GM12892 (cell line): Measurements from ENCODE around the gene KHDC3L. TPM values are rescaled to one million over a fixed set of nuclear protein-coding genes. Genes with fewer than 3 reads are reported as not detected.

Source experiments
- DNase-seq: peaks from one replicate; pipeline ENCODE4 v3.0.0; 2011; ENCODE audit not compliant: insufficient read length
- FAIRE-seq: peaks from 2 replicates; lab custom pipeline; 2011; peaks lifted over from hg19 to GRCh38; lab: Jason Lieb, UNC
- POLR2A ChIP-seq: IDR thresholded peaks from 2 replicates; pipeline ENCODE4 v1.6.1; 2011; ENCODE audit warnings: low read depth, low read length, control low read depth
- POLR2AphosphoS5 ChIP-seq: IDR thresholded peaks from 2 replicates; pipeline ENCODE4 v1.6.1; 2011; ENCODE audit warnings: low read depth, low read length, control low read depth
- TAF1 ChIP-seq: IDR thresholded peaks from 2 replicates; pipeline ENCODE4 v1.6.1; 2011; ENCODE audit warnings: low read depth, mild to moderate bottlenecking, control low read depth, low read length, borderline replicate concordance
- polyA plus RNA-seq: library from polyadenylated mRNA; unstranded; fragments of >200 nt; gene quantifications from one replicate; pipeline ENCODE4 v1.2.1, GENCODE V29; 2012; ENCODE audit warnings: missing spikeins, inconsistent platforms; ENCODE audit not compliant: missing spikeins

KHDC3L gene, protein sequence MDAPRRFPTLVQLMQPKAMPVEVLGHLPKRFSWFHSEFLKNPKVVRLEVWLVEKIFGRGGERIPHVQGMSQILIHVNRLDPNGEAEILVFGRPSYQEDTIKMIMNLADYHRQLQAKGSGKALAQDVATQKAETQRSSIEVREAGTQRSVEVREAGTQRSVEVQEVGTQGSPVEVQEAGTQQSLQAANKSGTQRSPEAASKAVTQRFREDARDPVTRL
- polyA plus RNA-seq = not detected

DNA sequence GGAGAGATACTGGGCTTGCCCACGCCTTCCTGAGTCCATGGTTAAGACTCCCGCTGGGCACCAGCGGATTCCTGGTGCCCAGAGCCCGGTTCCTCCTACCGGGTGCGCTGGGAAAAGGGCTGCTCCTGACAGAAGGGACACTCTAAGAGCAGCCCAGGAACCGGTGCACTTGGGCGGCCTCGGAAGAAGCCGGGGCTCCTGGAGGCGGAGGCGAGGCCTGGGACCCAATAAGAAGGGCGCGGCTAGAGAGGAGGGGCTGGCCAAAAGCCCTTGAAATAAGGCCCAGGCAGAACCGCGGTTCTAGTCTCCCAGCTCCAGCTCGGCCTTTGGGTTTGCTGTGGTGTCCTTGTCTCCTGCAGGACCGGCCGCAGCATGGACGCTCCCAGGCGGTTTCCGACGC is at the start of gene KHDC3L:
Gene KHDC3L (plus strand): TSS at position 301 of the 400 bp plus-strand sequence. CDS start 72 bp downstream, at position 373.
- no peak for DNase-seq
- FAIRE-seq = no peak
- TF ChIP-seq POLR2A (no peak), POLR2AphosphoS5 (no peak), TAF1 (no peak)

DNA sequence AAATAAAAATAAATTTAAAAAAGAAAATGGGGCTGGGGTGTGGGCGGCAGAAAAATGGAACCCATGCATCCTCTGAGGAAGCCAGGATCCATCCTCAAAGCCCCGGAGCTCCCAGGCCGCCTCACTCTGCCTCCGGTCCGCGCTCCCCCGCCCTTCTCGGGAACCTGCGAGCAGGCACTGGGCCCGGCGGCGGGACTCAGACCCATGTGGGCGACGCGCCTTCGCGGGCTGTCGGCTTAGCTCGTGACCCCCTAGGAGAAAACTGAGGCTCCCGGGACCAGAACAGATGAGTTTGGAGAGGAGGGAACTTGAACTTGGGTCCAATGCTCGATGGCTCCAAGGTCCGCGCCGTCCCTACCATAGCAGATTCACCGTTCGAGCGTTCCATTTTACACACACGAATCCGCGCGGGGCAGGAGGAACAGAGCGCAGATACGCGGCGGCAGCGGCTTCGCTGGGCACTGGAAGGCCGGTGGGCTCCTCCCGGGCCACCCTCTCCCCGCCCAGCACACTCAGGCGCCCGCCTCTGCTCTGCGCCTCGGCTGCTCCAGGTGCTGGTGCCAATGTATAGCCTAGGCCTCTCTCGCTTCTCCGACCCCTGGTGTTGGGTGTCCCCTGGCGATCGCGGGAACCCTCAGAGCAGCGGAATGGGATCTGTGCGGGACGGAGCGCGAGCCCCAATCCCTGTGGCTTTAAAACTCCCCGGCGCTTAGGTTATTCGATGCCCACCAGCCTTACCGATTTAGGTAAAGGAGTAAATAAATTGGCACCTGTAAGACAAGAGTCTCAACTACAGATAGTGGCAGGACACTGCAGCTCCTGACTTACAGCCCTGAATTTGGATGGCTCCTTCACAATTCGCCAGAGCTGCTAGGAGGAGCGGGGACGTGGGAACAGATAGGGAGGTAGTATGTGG is 47.6 kb upstream of the KHDC3L start:
- FAIRE-seq (no peak), DNase-seq (no peak)
- TF ChIP-seq POLR2AphosphoS5 = no peak

DNA sequence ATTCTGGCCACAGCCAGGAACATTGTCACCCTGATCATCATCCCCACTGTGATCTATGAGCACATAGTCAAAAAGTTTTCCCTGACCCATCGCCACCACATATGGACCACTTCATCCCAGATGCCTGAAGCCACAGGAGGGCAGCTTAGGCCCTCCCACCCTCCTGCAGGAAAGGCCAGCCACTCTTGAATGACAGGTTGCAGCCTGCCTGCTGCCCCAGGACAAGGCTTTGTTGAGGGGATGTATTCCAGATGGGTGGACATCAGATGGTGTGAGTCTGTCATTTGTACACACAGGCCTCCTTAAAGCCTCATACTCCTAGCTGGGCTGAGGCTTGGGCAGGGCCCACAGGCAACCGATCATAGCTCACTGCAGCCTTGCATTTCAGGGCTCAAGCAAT is 39.1 kb upstream of the KHDC3L start:
- TF ChIP-seq POLR2A (no peak), TAF1 (no peak), POLR2AphosphoS5 (no peak)
- no peak for DNase-seq
- FAIRE-seq = no peak

DNA sequence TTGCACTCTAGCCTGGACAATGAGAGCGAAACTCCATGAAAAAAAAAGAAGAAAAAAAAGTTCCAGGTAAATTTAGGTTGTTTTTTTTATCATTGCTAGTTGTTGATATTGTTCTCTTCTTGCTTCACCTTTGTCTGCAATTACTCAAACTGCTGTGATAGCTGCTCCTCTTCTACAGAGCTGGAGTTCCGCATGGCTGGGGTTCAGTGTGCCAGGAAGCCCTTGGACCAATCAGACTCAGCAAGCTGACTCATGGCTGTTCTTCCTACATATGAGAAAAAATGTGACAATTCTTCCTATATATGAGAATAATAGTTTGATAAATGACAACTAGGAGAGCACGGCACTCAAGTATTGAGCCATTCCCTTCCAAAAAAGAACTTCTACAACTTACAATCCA is 36.8 kb upstream of the KHDC3L start:
- DNase-seq = no peak
- TF ChIP-seq POLR2AphosphoS5 (no peak), POLR2A (no peak), TAF1 (no peak)
- FAIRE-seq = no peak

DNA sequence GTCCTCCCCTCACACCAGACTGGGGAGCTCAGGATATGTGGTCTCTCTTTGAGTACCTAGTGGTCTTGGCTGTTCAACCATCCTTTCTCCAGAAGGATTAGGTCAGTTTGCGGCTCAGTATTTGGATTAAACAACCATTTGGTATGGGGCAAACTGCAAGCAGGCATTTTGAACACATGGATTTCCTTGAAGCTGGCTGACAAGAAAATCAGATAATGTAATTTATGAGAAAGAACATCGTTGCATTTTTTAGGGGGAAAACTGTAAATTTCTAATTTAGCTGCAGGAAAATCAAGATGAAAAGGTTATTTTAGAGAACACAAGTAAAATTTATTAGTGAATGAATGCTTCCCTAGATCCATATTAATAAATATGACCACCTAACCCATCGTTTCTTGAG is 33.7 kb upstream of the KHDC3L start:
- DNase-seq (no peak), FAIRE-seq (no peak)
- TF ChIP-seq POLR2A (no peak), TAF1 (no peak), POLR2AphosphoS5 (no peak)

DNA sequence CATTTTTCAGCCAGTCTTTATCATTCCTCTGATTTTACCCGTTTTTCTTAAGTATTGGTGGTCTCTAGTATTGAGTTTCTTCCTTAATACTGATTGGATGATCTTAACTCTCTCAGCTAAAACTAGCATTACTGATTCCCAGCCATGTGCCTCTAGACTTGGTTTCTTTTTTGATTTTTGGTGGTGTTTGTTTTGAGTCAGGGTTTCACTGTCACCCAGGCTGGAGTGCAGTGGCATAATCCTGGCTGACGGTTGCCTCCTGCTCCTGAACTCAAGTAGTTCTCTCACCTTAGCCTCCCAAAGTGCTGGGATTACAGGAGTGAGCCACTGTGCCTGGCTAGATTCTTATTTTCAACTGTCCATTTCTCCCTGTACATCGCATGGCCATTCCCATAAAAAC is 33.3 kb upstream of the KHDC3L start:
- peak; percentile 30 for FAIRE-seq
- DNase-seq = no peak
- TF ChIP-seq POLR2A = no peak
- no peak for TF ChIP-seq POLR2AphosphoS5
- TF ChIP-seq TAF1 = no peak

DNA sequence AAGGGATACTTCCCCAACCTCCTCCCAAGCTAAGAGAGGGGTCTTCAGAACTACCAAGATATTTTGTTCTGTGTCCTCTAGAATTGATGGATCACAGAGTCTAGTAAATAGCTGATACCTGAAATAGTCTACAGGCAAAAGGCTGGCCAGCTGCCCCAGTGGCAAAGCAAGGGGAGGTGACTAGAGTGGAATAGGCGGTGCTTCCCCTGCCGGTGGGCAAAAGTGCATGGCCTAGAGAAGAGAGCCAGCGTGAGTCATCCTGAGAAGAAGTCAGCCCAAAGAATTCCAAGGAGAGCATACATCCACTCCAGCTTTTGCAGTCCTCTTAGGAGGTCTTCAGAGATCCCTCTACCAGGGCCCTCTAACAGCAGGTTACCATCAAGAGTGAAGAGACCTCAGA is 23.1 kb upstream of the KHDC3L start:
- no peak for DNase-seq

DNA sequence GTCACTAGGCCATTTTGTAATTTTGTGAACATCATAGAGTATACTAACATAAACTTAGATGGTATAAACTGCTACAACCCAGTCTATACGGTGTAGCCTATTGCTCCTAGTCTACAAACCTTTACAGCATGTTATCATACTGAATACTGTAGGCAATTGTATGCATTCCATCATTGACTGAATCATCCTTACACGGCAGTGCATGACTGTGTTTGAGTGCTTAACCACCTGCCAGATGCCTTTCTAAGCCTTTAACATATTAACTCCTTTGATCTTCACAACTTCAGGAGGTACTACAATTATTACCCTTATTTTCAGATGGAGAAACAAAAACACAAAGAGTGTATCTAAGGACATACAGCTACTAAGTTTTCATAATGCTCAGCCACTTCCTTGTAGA is 22.4 kb upstream of the KHDC3L start:
- DNase-seq (no peak), FAIRE-seq (no peak)
- TF ChIP-seq POLR2A (no peak), POLR2AphosphoS5 (no peak), TAF1 (no peak)

More for the DNA sequence above, 23.1 kb upstream of the KHDC3L start:
- no peak for FAIRE-seq
- TF ChIP-seq TAF1 (no peak), POLR2A (no peak), POLR2AphosphoS5 (no peak)

DNA sequence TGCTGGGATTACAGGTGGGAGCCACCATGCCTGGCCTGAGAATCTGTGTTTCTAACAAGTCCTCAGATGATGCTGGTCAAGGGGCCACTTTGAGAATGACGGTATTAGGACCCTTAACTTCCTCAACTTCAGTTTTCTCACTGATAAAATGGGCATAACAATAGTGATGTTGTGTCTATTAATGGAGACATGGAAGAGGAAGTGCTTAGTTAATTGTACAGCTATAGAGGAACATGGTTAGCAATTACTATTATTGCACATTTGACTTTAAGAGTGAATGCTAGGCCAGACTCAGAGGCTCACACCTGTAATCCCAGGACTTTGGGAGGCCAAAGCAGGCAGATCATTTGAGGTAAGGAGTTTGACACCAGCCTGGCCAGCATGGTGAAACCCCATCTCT is 21.1 kb upstream of the KHDC3L start:
- DNase-seq (no peak), FAIRE-seq (no peak)
- TF ChIP-seq POLR2AphosphoS5 (no peak), TAF1 (no peak), POLR2A (no peak)

DNA sequence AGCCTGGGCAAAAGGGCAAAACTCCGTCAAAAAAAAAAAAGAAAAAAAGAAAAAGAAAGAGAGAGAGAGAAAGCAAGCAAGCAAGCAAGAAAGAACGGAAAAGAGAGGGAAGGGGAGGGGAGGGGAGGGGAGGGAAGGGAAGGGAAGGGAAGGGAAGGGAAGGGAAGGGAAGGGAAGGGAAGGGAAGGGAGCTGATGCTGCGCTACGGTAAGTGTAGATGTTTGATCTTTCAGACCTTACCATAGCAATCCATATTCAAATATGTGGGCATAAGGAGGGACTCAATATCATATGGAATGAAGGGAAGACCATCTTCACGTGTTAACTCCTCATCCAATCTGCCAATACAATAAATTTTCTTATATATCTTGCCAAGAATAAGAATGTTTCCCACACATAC is 20.3 kb upstream of the KHDC3L start:
- DNase-seq = no peak
- no peak for TF ChIP-seq POLR2AphosphoS5
- TF ChIP-seq POLR2A = no peak
- TF ChIP-seq TAF1 = no peak
- no peak for FAIRE-seq

DNA sequence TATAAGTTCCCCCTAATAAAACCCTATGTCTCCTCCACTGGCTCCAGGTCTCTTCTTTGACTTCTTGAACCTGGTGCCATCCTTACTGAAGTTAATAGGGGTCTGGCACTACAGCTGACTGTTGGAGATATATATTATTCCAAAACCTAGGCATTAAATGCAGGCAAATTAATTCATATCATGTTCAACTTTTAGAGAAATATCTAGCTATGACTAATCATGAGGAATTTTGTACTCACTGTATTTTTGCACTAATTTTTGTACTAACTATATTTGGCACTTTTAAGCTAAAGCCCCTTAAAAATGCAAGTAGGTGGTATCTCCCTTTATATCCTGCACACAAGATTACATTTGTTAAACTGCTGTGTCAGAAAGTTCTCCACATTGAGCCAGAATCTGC is 19.3 kb upstream of the KHDC3L start:
- TF ChIP-seq TAF1 = no peak
- no peak for TF ChIP-seq POLR2AphosphoS5
- TF ChIP-seq POLR2A = no peak
- DNase-seq (no peak), FAIRE-seq (no peak)

DNA sequence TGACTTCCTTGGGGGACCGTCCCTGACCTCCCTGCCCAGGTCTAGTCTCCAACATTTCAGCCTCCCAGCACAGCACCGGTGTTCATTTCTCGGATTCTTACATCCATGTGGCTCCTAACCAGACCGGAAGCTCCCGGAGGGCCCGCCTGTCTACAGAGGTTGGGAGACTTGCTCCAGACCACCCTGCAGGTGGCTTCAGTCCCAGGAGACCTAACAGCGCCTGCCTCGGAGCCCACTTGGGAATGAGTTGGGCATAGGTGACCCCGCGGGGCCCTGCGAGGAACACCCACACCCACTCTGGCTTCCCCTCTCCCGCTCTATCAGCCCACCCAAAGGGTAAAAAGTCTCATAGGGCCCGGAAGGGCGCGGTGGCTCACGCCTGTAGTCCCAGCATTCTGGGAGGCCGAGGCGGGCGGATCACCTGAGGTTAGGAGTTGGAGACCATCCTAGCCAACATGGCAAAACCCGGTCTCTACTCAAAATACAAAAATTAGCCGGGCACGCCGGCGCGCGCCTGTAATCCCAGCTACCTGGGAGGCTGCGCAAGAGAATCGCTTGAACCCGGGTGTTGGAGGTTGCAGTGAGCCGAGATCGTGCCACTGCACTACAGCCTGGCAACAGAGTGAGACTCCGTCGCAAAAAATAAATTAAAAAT is 13.8 kb upstream of the KHDC3L start:
- no peak for FAIRE-seq
- no peak for TF ChIP-seq POLR2AphosphoS5
- TF ChIP-seq TAF1 = no peak
- TF ChIP-seq POLR2A = no peak
- DNase-seq = no peak
